Astrocyte of the hippocampus (primary cell): Measurements from ENCODE around the gene FILIP1L.

Experiments used
- DNase-seq: peaks from one replicate; pipeline ENCODE4 v3.0.0; 2011; ENCODE audit warnings: low read depth, low spot score

Gene FILIP1L

GRCh38 chr3:99951701-99952100 lies 162.6 kb downstream of the FILIP1L start:
- no peak for DNase-seq

- no peak for DNase-seq
Observed at GRCh38 chr3:99950921-99951320, 163.4 kb downstream of the FILIP1L start.

GRCh38 chr3:99949956-99950670 lies 164.2 kb downstream of the FILIP1L start:
- DNase-seq, result no peak

GRCh38 chr3:99948467-99949089 lies 165.7 kb downstream of the FILIP1L start:
- DNase-seq, result no peak

- no peak for DNase-seq
Observed at GRCh38 chr3:99947356-99947755, 166.9 kb downstream of the FILIP1L start.

- peak; percentile 77 for DNase-seq
Observed at GRCh38 chr3:99945328-99945995, 168.8 kb downstream of the FILIP1L start.

- no peak for DNase-seq
Observed at GRCh38 chr3:99943931-99944761, 170.2 kb downstream of the FILIP1L start.

- DNase-seq, result no peak
Observed at GRCh38 chr3:99941211-99941610, 173.1 kb downstream of the FILIP1L start.

- DNase-seq, result no peak
Observed at GRCh38 chr3:99940350-99940749, 174.0 kb downstream of the FILIP1L start.

- no peak for DNase-seq
Observed at GRCh38 chr3:99939876-99940275, 174.4 kb downstream of the FILIP1L start.

- DNase-seq, result no peak
Observed at GRCh38 chr3:99938270-99938911, 175.9 kb downstream of the FILIP1L start.

GRCh38 chr3:99934975-99935797 lies 179.1 kb downstream of the FILIP1L start:
- no peak for DNase-seq

GRCh38 chr3:99933971-99934750 lies 180.1 kb downstream of the FILIP1L start:
- no peak for DNase-seq

- no peak for DNase-seq
Observed at GRCh38 chr3:99931059-99931458, 183.2 kb downstream of the FILIP1L start.

GRCh38 chr3:99929745-99930139 lies 184.6 kb downstream of the FILIP1L start:
- peak; percentile 73 for DNase-seq

GRCh38 chr3:99928771-99929744 lies 185.2 kb downstream of the FILIP1L start:
- DNase-seq, result no peak

- DNase-seq, result no peak
Observed at GRCh38 chr3:99927671-99928457, 186.4 kb downstream of the FILIP1L start.
